ENCODE results near the gene ABR. TPM values are rescaled to one million over a fixed set of nuclear protein-coding genes. Genes with fewer than 3 reads are reported as not detected.
"Not testable (repeated sequence)": the region's sequence is repeated elsewhere in the genome, so short reads cannot be mapped to it uniquely, and the experiment has no call there.

The ABR gene
- total RNA-seq, 1 donor from 2014 or later = 56.1 TPM

- no peak for DNase-seq
Measured at GRCh38 chr17:1201132-1201702, 21.4 kb upstream of the ABR start.

- DNase-seq = not testable (repeated sequence)
Measured at GRCh38 chr17:1199271-1199743, 19.5 kb upstream of the ABR start.

- DNase-seq = peak; percentile 65
Measured at GRCh38 chr17:1197781-1198490, 18.2 kb upstream of the ABR start.

- DNase-seq = no peak
Measured at GRCh38 chr17:1197379-1197778, 17.6 kb upstream of the ABR start.

GRCh38 chr17:1196946-1197345 lies 17.2 kb upstream of the ABR start:
- DNase-seq = no peak

GRCh38 chr17:1192911-1193699 lies 13.3 kb upstream of the ABR start:
- no peak for DNase-seq

GRCh38 chr17:1190751-1191331 lies 11.1 kb upstream of the ABR start:
- no peak for DNase-seq

- DNase-seq = no peak
Measured at GRCh38 chr17:1188812-1189504, 9.2 kb upstream of the ABR start.

GRCh38 chr17:1186923-1187771 lies 7.4 kb upstream of the ABR start:
- peak; percentile 91 for DNase-seq

- DNase-seq = no peak
Measured at GRCh38 chr17:1186214-1186820, 6.5 kb upstream of the ABR start.

- no peak for DNase-seq
Measured at GRCh38 chr17:1183171-1183873, 3.5 kb upstream of the ABR start.

GRCh38 chr17:1182811-1183170 lies 3.0 kb upstream of the ABR start:
- DNase-seq = no peak

GRCh38 chr17:1181753-1182137 lies 2.0 kb upstream of the ABR start:
- DNase-seq = no peak

- peak; percentile 61 for DNase-seq
Measured at GRCh38 chr17:1180958-1181752, 1.4 kb upstream of the ABR start.

GRCh38 chr17:1179112-1179817 lies 516 bp downstream of the ABR start:
- no peak for DNase-seq

GRCh38 chr17:1177016-1177700 lies 2.6 kb downstream of the ABR start:
- DNase-seq = peak; percentile 59

GRCh38 chr17:1174263-1174880 lies 5.4 kb downstream of the ABR start:
- DNase-seq = no peak
